Osteoblast (primary cell): ENCODE data around the gene ATG4A. TPM values are rescaled to one million over a fixed set of nuclear protein-coding genes. Genes with fewer than 3 reads are reported as not detected.

Experiments
- DNase-seq: peaks from one replicate; pipeline ENCODE4 v3.0.0; 2011; ENCODE audit warnings: low spot score, mixed read lengths; ENCODE audit not compliant: insufficient read length; ENCODE audit errors: missing footprints
- H2AFZ ChIP-seq: 2 replicates; pipeline ENCODE4 v1.6.0; 2011; ENCODE audit warnings: mild to moderate bottlenecking, low read length
- H3K27ac ChIP-seq: 2 replicates; pipeline ENCODE4 v1.5.1; 2011; ENCODE audit warnings: mild to moderate bottlenecking, low read depth, low read length, moderate library complexity
- H3K27me3 ChIP-seq: 2 replicates; pipeline ENCODE4 v1.6.0; 2012; ENCODE audit warnings: mild to moderate bottlenecking, control low read depth, inconsistent platforms, low read length, moderate library complexity; ENCODE audit not compliant: insufficient read depth
- H3K36me3 ChIP-seq: 2 replicates; pipeline ENCODE4 v1.5.1; 2011; ENCODE audit warnings: mild to moderate bottlenecking, low read length, control low read depth, moderate library complexity; ENCODE audit not compliant: insufficient read depth
- H3K4me1 ChIP-seq: 2 replicates; pipeline ENCODE4 v1.5.1; 2011; ENCODE audit warnings: mild to moderate bottlenecking, low read length, control low read depth, moderate library complexity; ENCODE audit not compliant: insufficient read depth
- H3K4me2 ChIP-seq: 2 replicates; pipeline ENCODE4 v1.6.0; 2011; ENCODE audit warnings: mild to moderate bottlenecking, low read length; ENCODE audit not compliant: insufficient read depth
- H3K4me3 ChIP-seq: fragments of 200-600 bp; sonication (generic); 3 replicates; pipeline ENCODE4 v1.5.1; 2012; ENCODE audit warnings: mild to moderate bottlenecking, low read length, inconsistent platforms; ENCODE audit not compliant: insufficient read depth
- H3K79me2 ChIP-seq: 2 replicates; pipeline ENCODE4 v1.6.0; 2012; ENCODE audit warnings: mild to moderate bottlenecking, low read length, control low read depth, inconsistent platforms; ENCODE audit not compliant: insufficient read depth
- H3K9me3 ChIP-seq: 2 replicates; pipeline ENCODE4 v1.5.1; 2011; ENCODE audit warnings: low read depth, low read length, control low read depth
- H4K20me1 ChIP-seq: 2 replicates; pipeline ENCODE4 v1.6.0; 2012; ENCODE audit warnings: mild to moderate bottlenecking, low read length, control low read depth; ENCODE audit not compliant: insufficient read depth
- CTCF ChIP-seq: IDR thresholded peaks from 2 replicates; pipeline ENCODE4 v1.5.1; 2011; ENCODE audit warnings: mild to moderate bottlenecking, low read depth, low read length, moderate library complexity; ENCODE audit errors: extremely low read depth
- total RNA-seq: library from RNA; depleted of rRNA; stranded (reverse); fragments of >200 nt; gene quantifications from 2 replicates; pipeline ENCODE4 v1.2.3, GENCODE V29; 2012

Gene ATG4A
- total RNA-seq: 6.9 and 9.1 TPM in 2 replicates

GRCh38 chrX:108091264-108091877 is at the start of gene ATG4A, which contains the start of gene PSMD10:
TSS of gene ATG4A (plus strand) at chrX:108091778. CDS start at chrX:108091827, 49 bp downstream.
TSS of gene PSMD10 (minus strand) at chrX:108091542. CDS start at chrX:108091520, 22 bp downstream.
- no peaks in the 10 kb centered on the region for H3K9me3 ChIP-seq
- H3K36me3 ChIP-seq: peaks cover 7% of the 10 kb centered on the region
- H3K4me2 ChIP-seq: peak within 1 kb of the TSS; percentile 76
- H3K4me1 ChIP-seq: no peaks in the 10 kb centered on the region
- peaks cover 2% of the 10 kb centered on the region for H3K27me3 ChIP-seq
- H4K20me1 ChIP-seq: no peaks in the 10 kb centered on the region
- DNase-seq: peak; percentile 86
- H2AFZ ChIP-seq: peak within 1 kb of the TSS; percentile 80
- H3K27ac ChIP-seq: peak within 1 kb of the TSS; percentile 86
- no peak for TF ChIP-seq CTCF
- H3K79me2 ChIP-seq: peaks cover 18% of the 10 kb centered on the region
- peak within 1 kb of the TSS; percentile 72 for H3K4me3 ChIP-seq

- no peak for DNase-seq
- Histone ChIP-seq H3K9me3 (no peaks in the 10 kb centered on the region), H3K4me2 (no peak within 1 kb of the TSS), H3K79me2 (no peaks in the 10 kb centered on the region), H3K27ac (no peak within 1 kb of the TSS), H3K4me1 (no peaks in the 10 kb centered on the region), H3K27me3 (peaks cover 45% of the 10 kb centered on the region), H2AFZ (no peak within 1 kb of the TSS), H4K20me1 (no peaks in the 10 kb centered on the region), H3K4me3 (no peak within 1 kb of the TSS), H3K36me3 (no peaks in the 10 kb centered on the region)
- no peak for TF ChIP-seq CTCF
Observed at GRCh38 chrX:108044554-108045256, 46.9 kb upstream of the ATG4A start, which contains the start of gene VSIG1. TSS of gene VSIG1 (plus strand) at chrX:108045065. CDS start at chrX:108045131, 66 bp downstream.

GRCh38 chrX:108049649-108050048 is 41.9 kb upstream of the ATG4A start:
- no peaks in the 10 kb centered on the region for H3K9me3 ChIP-seq
- no peak overlapping the region for H3K27ac ChIP-seq
- H3K79me2 ChIP-seq: no peaks in the 10 kb centered on the region
- TF ChIP-seq CTCF: no peak
- no peak overlapping the region for H3K4me2 ChIP-seq
- no peaks in the 10 kb centered on the region for H4K20me1 ChIP-seq
- H3K4me3 ChIP-seq: no peak overlapping the region
- H3K27me3 ChIP-seq: peaks cover 41% of the 10 kb centered on the region
- H3K36me3 ChIP-seq: no peaks in the 10 kb centered on the region
- H2AFZ ChIP-seq: no peak overlapping the region
- no peak for DNase-seq
- H3K4me1 ChIP-seq: no peaks in the 10 kb centered on the region

- Histone ChIP-seq H3K4me2 (no peak overlapping the region), H4K20me1 (no peaks in the 10 kb centered on the region), H3K36me3 (no peaks in the 10 kb centered on the region), H3K79me2 (no peaks in the 10 kb centered on the region), H3K9me3 (no peaks in the 10 kb centered on the region), H3K4me1 (no peaks in the 10 kb centered on the region), H2AFZ (no peak overlapping the region), H3K4me3 (no peak overlapping the region), H3K27ac (no peak overlapping the region), H3K27me3 (peaks cover 57% of the 10 kb centered on the region)
- DNase-seq: no peak
- no peak for TF ChIP-seq CTCF
Observed at GRCh38 chrX:108053218-108053617, 38.4 kb upstream of the ATG4A start.
